GM23338 (cell line): ENCODE results near the gene BCL2. TPM values are rescaled to one million over a fixed set of nuclear protein-coding genes. Genes with fewer than 3 reads are reported as not detected.

ENCODE experiments used
- ATAC-seq: fragments of 200-7000 bp; cut with Tn5 transposase; 3 replicates; pipeline ENCODE4 v1.9.1; 2020
- DNase-seq: peaks from one replicate; pipeline ENCODE4 v3.0.0-alpha.2; 2015; ENCODE audit warnings: low spot score
- H2AFZ ChIP-seq: fragments of 200-600 bp; sonication (generic); 2 replicates; pipeline ENCODE4 v1.8.0; 2016; ENCODE audit warnings: antibody characterized with exemption, mild to moderate bottlenecking, moderate library complexity
- H3F3A ChIP-seq: fragments of 200-600 bp; sonication (generic); replicated peaks from 2 replicates; pipeline ENCODE4 v1.8.0; 2017; ENCODE audit warnings: antibody characterized with exemption, mixed run types, low read depth
- H3K27ac ChIP-seq: fragments of 200-600 bp; sonication (generic); 2 replicates; pipeline ENCODE4 v1.6.1; 2016; ENCODE audit warnings: low read depth
- H3K27me3 ChIP-seq: fragments of 200-600 bp; sonication (generic); 2 replicates; pipeline ENCODE4 v1.8.0; 2016; ENCODE audit warnings: mild to moderate bottlenecking, mixed run types, moderate library complexity; ENCODE audit not compliant: insufficient read depth
- H3K36me3 ChIP-seq: fragments of 200-600 bp; sonication (generic); 2 replicates; pipeline ENCODE4 v1.8.0; 2016; ENCODE audit warnings: mild to moderate bottlenecking; ENCODE audit not compliant: insufficient read depth
- H3K4me1 ChIP-seq: fragments of 200-600 bp; sonication (generic); 2 replicates; pipeline ENCODE4 v1.8.0; 2016; ENCODE audit warnings: mild to moderate bottlenecking, moderate library complexity; ENCODE audit not compliant: insufficient read depth
- H3K4me2 ChIP-seq: fragments of 200-600 bp; sonication (generic); 2 replicates; pipeline ENCODE4 v1.7.1; 2017; ENCODE audit warnings: mixed run types
- H3K4me3 ChIP-seq: fragments of 200-600 bp; sonication (generic); 2 replicates; pipeline ENCODE4 v1.6.1; 2016; ENCODE audit warnings: mixed run types
- H3K79me2 ChIP-seq: fragments of 200-600 bp; sonication (generic); replicated peaks from 2 replicates; pipeline ENCODE4 v1.8.0; 2017; ENCODE audit warnings: mild to moderate bottlenecking; ENCODE audit not compliant: insufficient read depth
- H3K9me2 ChIP-seq: fragments of 200-600 bp; sonication (generic); 2 replicates; pipeline ENCODE4 v1.8.0; 2017; ENCODE audit not compliant: insufficient read depth
- H4K20me1 ChIP-seq: fragments of 200-600 bp; sonication (generic); replicated peaks from 2 replicates; pipeline ENCODE4 v1.8.0; 2017; ENCODE audit warnings: mild to moderate bottlenecking; ENCODE audit not compliant: insufficient read depth
- H3K27ac Mint-ChIP-seq: 2 replicates; pipeline ENCODE4 v1.8.0; 2020; ENCODE audit warnings: inconsistent platforms, mild to moderate bottlenecking, moderate library complexity, mixed read lengths
- H3K27me3 Mint-ChIP-seq: 3 replicates; pipeline ENCODE4 v1.8.0; 2022; ENCODE audit warnings: low read depth, mild to moderate bottlenecking, moderate library complexity, mixed read lengths, inconsistent platforms; ENCODE audit not compliant: insufficient read depth, poor library complexity
- H3K36me3 Mint-ChIP-seq: 3 replicates; pipeline ENCODE4 v1.8.0; 2021; ENCODE audit warnings: low read depth, mild to moderate bottlenecking, inconsistent platforms, moderate library complexity, mixed read lengths
- H3K4me1 Mint-ChIP-seq: 3 replicates; pipeline ENCODE4 v1.8.0; 2020; ENCODE audit warnings: mild to moderate bottlenecking, inconsistent platforms, mixed read lengths
- H3K4me3 Mint-ChIP-seq: 3 replicates; pipeline ENCODE4 v1.8.0; 2021; ENCODE audit warnings: moderate library complexity, mild to moderate bottlenecking, inconsistent platforms, mixed read lengths
- H3K9me3 Mint-ChIP-seq: 3 replicates; pipeline ENCODE4 v1.8.0; 2020; ENCODE audit warnings: moderate library complexity, mild to moderate bottlenecking, inconsistent platforms, mixed read lengths
- CREB1 ChIP-seq: fragments of 250-450 bp; sonication (Bioruptor Pico); IDR thresholded peaks from 2 replicates; pipeline ENCODE4 v1.5.0; 2020; ENCODE audit warnings: low read depth, mild to moderate bottlenecking, moderate library complexity
- CTCF ChIP-seq, 2 experiments: fragments of 200-600 bp in 1 of 2; sonication (generic) in 1 of 2; conservative IDR thresholded peaks; 2 replicates each; pipeline versions ENCODE4 v1.5.1 to v1.6.1; 2016 to 2017; ENCODE audit warnings: antibody characterized with exemption in 2 of 2, low read depth in 2 of 2, mild to moderate bottlenecking in 2 of 2, moderate library complexity in 1 of 2
- EZH2 ChIP-seq: fragments of 200-600 bp; sonication (generic); IDR thresholded peaks from one replicate; pipeline ENCODE4 v1.8.0; 2017; ENCODE audit warnings: antibody characterized with exemption, mild to moderate bottlenecking, low read depth; ENCODE audit not compliant: unreplicated experiment
- EZH2phosphoT487 ChIP-seq: fragments of 200-600 bp; sonication (generic); IDR thresholded peaks from one replicate; pipeline ENCODE4 v1.8.1; 2018; ENCODE audit warnings: antibody characterized with exemption; ENCODE audit not compliant: unreplicated experiment
- POLR2AphosphoS5 ChIP-seq: IDR thresholded peaks from 2 replicates; pipeline ENCODE4 v1.6.1; 2016; ENCODE audit warnings: antibody characterized with exemption, low read depth
- STAT1 ChIP-seq: IDR thresholded peaks from one replicate; pipeline ENCODE4 v1.6.1; 2016; ENCODE audit warnings: antibody characterized with exemption; ENCODE audit not compliant: unreplicated experiment
- ZNF114 ChIP-seq: fragments of 250-450 bp; sonication (Bioruptor Pico); IDR thresholded peaks from 2 replicates; pipeline ENCODE4 v1.5.0; 2020; ENCODE audit warnings: mild to moderate bottlenecking, moderate library complexity
- ZNF331 ChIP-seq: fragments of 250-450 bp; sonication (Bioruptor Pico); IDR thresholded peaks from 2 replicates; pipeline ENCODE4 v1.5.0; 2020; ENCODE audit warnings: low read depth, mild to moderate bottlenecking, moderate library complexity
- ZNF462 ChIP-seq: fragments of 250-450 bp; sonication (Bioruptor Pico); IDR thresholded peaks from 2 replicates; pipeline ENCODE4 v1.5.0; 2020; ENCODE audit warnings: mild to moderate bottlenecking, moderate library complexity
- polyA plus RNA-seq: library from polyadenylated mRNA; unstranded; fragments of >200 nt; fragmentation: Nextera tagmentation; extraction: Ambion mirVana; gene quantifications from 2 replicates; pipeline ENCODE4 v1.2.1, GENCODE V29; 2016
- total RNA-seq: library from RNA; depleted of rRNA; stranded (reverse); fragments of >200 nt; shearing (Covaris generic); gene quantifications from 2 replicates; pipeline ENCODE4 v1.2.3, GENCODE V29; 2014
- TF ChIP-seq, protein P1 (sequence below): IDR thresholded peaks from 2 replicates; pipeline ENCODE4 v1.6.1; 2016; ENCODE audit warnings: antibody characterized with exemption
- TF ChIP-seq, protein P2 (sequence below): IDR thresholded peaks from one replicate; pipeline ENCODE4 v1.6.1; 2018; ENCODE audit warnings: antibody characterized with exemption; ENCODE audit not compliant: unreplicated experiment

BCL2 gene
- total and polyA plus RNA-seq, 2 experiments from 2014 or later = 1.2 to 4.0 TPM

GRCh38 chr18:63145166-63145850, 174.3 kb downstream of the BCL2 start:
- Histone ChIP-seq H3K9me2 (no peaks in the 10 kb centered on the region), H3K4me1 (peaks cover 10% of the 10 kb centered on the region), H3K36me3 (no peaks in the 10 kb centered on the region), H4K20me1 (no peaks in the 10 kb centered on the region), H3K4me2 (no peak overlapping the region), H3K79me2 (no peaks in the 10 kb centered on the region), H3F3A (no peaks in the 10 kb centered on the region), H3K27ac (no peak overlapping the region), H3K27me3 (no peaks in the 10 kb centered on the region), H3K4me3 (no peak overlapping the region), H2AFZ (no peak overlapping the region)
- ATAC-seq (no peak), DNase-seq (no peak)
- Mint-ChIP-seq H3K4me1 (peaks cover 25% of the 10 kb centered on the region), H3K4me3 (no peak overlapping the region), H3K36me3 (no peaks in the 10 kb centered on the region), H3K27me3 (peaks cover 4% of the 10 kb centered on the region), H3K27ac (no peak overlapping the region), H3K9me3 (no peaks in the 10 kb centered on the region)
- TF ChIP-seq ZNF462 (CRISPR knock-in tag) = no peak
- TF ChIP-seq ZNF331 = no peak
- TF ChIP-seq CREB1 (CRISPR knock-in tag) = no peak
- no peak for TF ChIP-seq EZH2phosphoT487
- no peak for TF ChIP-seq EZH2
- TF ChIP-seq ZNF114 (CRISPR knock-in tag) = no peak
- no peak for TF ChIP-seq CTCF (conservative IDR thresholded peaks at IDR 0.05; ENCODE audit: low read depth in 2 of 2)
- TF ChIP-seq, protein P1, sequence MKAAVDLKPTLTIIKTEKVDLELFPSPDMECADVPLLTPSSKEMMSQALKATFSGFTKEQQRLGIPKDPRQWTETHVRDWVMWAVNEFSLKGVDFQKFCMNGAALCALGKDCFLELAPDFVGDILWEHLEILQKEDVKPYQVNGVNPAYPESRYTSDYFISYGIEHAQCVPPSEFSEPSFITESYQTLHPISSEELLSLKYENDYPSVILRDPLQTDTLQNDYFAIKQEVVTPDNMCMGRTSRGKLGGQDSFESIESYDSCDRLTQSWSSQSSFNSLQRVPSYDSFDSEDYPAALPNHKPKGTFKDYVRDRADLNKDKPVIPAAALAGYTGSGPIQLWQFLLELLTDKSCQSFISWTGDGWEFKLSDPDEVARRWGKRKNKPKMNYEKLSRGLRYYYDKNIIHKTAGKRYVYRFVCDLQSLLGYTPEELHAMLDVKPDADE = no peak
- no peak for TF ChIP-seq POLR2AphosphoS5
- TF ChIP-seq STAT1 = no peak
- TF ChIP-seq, protein P2, sequence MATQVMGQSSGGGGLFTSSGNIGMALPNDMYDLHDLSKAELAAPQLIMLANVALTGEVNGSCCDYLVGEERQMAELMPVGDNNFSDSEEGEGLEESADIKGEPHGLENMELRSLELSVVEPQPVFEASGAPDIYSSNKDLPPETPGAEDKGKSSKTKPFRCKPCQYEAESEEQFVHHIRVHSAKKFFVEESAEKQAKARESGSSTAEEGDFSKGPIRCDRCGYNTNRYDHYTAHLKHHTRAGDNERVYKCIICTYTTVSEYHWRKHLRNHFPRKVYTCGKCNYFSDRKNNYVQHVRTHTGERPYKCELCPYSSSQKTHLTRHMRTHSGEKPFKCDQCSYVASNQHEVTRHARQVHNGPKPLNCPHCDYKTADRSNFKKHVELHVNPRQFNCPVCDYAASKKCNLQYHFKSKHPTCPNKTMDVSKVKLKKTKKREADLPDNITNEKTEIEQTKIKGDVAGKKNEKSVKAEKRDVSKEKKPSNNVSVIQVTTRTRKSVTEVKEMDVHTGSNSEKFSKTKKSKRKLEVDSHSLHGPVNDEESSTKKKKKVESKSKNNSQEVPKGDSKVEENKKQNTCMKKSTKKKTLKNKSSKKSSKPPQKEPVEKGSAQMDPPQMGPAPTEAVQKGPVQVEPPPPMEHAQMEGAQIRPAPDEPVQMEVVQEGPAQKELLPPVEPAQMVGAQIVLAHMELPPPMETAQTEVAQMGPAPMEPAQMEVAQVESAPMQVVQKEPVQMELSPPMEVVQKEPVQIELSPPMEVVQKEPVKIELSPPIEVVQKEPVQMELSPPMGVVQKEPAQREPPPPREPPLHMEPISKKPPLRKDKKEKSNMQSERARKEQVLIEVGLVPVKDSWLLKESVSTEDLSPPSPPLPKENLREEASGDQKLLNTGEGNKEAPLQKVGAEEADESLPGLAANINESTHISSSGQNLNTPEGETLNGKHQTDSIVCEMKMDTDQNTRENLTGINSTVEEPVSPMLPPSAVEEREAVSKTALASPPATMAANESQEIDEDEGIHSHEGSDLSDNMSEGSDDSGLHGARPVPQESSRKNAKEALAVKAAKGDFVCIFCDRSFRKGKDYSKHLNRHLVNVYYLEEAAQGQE = no peak
